ENCODE measurements around the gene TXK. TPM values are rescaled to one million over a fixed set of nuclear protein-coding genes. Genes with fewer than 3 reads are reported as not detected.

Gene TXK
- total RNA-seq, 1 experiment from 2014 or later: 0.70 TPM

DNA sequence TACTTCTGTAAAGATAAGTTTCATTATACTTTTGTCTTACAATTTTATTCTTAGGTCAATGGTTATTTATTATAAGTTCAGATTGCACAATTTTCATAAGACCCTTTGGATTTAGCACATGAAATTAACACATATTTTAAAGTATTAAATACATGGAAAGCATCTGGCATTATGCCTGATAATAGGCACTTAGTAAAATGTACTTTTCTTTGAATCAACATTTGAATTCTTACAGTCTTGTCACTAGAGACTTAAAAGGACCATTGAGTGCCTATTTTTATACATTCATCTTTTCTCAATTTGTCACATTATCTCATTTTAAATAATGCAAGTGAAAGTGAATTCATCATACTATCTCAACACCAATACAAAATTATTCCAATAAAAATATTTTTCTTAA, 94.5 kb downstream of the TXK start (continued):
- TF ChIP-seq SMAD4 (CRISPR knock-in tag; IDR thresholded peaks at IDR 0.05) (no peak), ATF1 (CRISPR knock-in tag; IDR thresholded peaks at IDR 0.05) (no peak), ZNF138 (CRISPR knock-in tag; conservative IDR thresholded peaks at IDR 0.05) (no peak), NR1H2 (CRISPR knock-in tag; IDR thresholded peaks at IDR 0.05) (no peak), ZNF219 (CRISPR knock-in tag; IDR thresholded peaks at IDR 0.05; ENCODE audit: borderline replicate concordance) (no peak)
- TF ChIP-seq, protein P1, sequence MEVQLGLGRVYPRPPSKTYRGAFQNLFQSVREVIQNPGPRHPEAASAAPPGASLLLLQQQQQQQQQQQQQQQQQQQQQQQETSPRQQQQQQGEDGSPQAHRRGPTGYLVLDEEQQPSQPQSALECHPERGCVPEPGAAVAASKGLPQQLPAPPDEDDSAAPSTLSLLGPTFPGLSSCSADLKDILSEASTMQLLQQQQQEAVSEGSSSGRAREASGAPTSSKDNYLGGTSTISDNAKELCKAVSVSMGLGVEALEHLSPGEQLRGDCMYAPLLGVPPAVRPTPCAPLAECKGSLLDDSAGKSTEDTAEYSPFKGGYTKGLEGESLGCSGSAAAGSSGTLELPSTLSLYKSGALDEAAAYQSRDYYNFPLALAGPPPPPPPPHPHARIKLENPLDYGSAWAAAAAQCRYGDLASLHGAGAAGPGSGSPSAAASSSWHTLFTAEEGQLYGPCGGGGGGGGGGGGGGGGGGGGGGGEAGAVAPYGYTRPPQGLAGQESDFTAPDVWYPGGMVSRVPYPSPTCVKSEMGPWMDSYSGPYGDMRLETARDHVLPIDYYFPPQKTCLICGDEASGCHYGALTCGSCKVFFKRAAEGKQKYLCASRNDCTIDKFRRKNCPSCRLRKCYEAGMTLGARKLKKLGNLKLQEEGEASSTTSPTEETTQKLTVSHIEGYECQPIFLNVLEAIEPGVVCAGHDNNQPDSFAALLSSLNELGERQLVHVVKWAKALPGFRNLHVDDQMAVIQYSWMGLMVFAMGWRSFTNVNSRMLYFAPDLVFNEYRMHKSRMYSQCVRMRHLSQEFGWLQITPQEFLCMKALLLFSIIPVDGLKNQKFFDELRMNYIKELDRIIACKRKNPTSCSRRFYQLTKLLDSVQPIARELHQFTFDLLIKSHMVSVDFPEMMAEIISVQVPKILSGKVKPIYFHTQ (CRISPR knock-in tag; IDR thresholded peaks at IDR 0.05): no peak
- TF ChIP-seq, protein P2, sequence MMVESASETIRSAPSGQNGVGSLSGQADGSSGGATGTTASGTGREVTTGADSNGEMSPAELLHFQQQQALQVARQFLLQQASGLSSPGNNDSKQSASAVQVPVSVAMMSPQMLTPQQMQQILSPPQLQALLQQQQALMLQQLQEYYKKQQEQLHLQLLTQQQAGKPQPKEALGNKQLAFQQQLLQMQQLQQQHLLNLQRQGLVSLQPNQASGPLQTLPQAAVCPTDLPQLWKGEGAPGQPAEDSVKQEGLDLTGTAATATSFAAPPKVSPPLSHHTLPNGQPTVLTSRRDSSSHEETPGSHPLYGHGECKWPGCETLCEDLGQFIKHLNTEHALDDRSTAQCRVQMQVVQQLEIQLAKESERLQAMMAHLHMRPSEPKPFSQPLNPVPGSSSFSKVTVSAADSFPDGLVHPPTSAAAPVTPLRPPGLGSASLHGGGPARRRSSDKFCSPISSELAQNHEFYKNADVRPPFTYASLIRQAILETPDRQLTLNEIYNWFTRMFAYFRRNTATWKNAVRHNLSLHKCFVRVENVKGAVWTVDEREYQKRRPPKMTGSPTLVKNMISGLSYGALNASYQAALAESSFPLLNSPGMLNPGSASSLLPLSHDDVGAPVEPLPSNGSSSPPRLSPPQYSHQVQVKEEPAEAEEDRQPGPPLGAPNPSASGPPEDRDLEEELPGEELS (CRISPR knock-in tag; IDR thresholded peaks at IDR 0.05): no peak
- TF ChIP-seq, protein P3, sequence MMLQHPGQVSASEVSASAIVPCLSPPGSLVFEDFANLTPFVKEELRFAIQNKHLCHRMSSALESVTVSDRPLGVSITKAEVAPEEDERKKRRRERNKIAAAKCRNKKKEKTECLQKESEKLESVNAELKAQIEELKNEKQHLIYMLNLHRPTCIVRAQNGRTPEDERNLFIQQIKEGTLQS (CRISPR knock-in tag; conservative IDR thresholded peaks at IDR 0.05): no peak

DNA sequence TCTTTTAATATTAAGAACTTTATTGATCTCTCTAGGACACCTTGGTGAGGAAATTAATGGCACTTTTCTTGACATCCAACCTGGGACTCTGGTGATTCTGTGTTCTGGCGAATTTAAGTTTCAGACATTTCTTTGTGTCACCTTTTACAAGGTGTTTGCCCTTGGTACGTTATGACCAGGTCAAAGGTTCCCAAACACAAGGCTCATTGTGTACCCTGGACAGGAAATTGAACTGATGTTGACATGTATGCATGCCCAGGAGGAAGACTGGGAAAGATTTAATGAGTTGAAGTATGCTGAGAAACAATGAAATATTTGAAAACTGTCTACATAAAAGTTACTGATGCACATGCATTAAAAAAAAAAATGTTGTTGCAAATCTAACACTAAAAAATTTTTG, 95.4 kb downstream of the TXK start:
- Mint-ChIP-seq H3K36me3 (no peaks in the 10 kb centered on the region; the same call in 1 of the 2 replicates), H3K4me1 (peaks cover 6% of the 10 kb centered on the region), H3K4me3 (no peak overlapping the region), H3K27me3 (ENCODE audit: low read depth) (no peaks in the 10 kb centered on the region), H3K27ac (no peak overlapping the region), H3K9me3 (no peaks in the 10 kb centered on the region)
- ATAC-seq: no peak
- TF ChIP-seq TEAD4 (CRISPR knock-in tag; IDR thresholded peaks at IDR 0.05) (no peak), EMX1 (CRISPR knock-in tag; IDR thresholded peaks at IDR 0.05) (no peak), MXD4 (CRISPR knock-in tag; IDR thresholded peaks at IDR 0.05; ENCODE audit: borderline replicate concordance) (no peak), ZBTB21 (CRISPR knock-in tag; IDR thresholded peaks at IDR 0.05; ENCODE audit: borderline replicate concordance) (no peak), KAT7 (CRISPR knock-in tag; IDR thresholded peaks at IDR 0.05; ENCODE audit: borderline replicate concordance) (no peak), ZNF671 (CRISPR knock-in tag; IDR thresholded peaks at IDR 0.05) (no peak), CBFB (CRISPR knock-in tag; IDR thresholded peaks at IDR 0.05; ENCODE audit: low read depth) (no peak), NR2C2 (CRISPR knock-in tag; IDR thresholded peaks at IDR 0.05) (no peak), NR1H2 (CRISPR knock-in tag; IDR thresholded peaks at IDR 0.05) (no peak), NFATC4 (CRISPR knock-in tag; IDR thresholded peaks at IDR 0.05) (no peak)
- TF ChIP-seq, protein P4, sequence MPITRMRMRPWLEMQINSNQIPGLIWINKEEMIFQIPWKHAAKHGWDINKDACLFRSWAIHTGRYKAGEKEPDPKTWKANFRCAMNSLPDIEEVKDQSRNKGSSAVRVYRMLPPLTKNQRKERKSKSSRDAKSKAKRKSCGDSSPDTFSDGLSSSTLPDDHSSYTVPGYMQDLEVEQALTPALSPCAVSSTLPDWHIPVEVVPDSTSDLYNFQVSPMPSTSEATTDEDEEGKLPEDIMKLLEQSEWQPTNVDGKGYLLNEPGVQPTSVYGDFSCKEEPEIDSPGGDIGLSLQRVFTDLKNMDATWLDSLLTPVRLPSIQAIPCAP (CRISPR knock-in tag; IDR thresholded peaks at IDR 0.05): no peak
- TF ChIP-seq, protein P5, sequence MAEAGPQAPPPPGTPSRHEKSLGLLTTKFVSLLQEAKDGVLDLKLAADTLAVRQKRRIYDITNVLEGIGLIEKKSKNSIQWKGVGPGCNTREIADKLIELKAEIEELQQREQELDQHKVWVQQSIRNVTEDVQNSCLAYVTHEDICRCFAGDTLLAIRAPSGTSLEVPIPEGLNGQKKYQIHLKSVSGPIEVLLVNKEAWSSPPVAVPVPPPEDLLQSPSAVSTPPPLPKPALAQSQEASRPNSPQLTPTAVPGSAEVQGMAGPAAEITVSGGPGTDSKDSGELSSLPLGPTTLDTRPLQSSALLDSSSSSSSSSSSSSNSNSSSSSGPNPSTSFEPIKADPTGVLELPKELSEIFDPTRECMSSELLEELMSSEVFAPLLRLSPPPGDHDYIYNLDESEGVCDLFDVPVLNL (CRISPR knock-in tag; IDR thresholded peaks at IDR 0.05; ENCODE audit: borderline replicate concordance, low read depth): no peak
- TF ChIP-seq, protein P6, sequence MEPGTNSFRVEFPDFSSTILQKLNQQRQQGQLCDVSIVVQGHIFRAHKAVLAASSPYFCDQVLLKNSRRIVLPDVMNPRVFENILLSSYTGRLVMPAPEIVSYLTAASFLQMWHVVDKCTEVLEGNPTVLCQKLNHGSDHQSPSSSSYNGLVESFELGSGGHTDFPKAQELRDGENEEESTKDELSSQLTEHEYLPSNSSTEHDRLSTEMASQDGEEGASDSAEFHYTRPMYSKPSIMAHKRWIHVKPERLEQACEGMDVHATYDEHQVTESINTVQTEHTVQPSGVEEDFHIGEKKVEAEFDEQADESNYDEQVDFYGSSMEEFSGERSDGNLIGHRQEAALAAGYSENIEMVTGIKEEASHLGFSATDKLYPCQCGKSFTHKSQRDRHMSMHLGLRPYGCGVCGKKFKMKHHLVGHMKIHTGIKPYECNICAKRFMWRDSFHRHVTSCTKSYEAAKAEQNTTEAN (CRISPR knock-in tag; IDR thresholded peaks at IDR 0.05): no peak
- TF ChIP-seq, protein P7, sequence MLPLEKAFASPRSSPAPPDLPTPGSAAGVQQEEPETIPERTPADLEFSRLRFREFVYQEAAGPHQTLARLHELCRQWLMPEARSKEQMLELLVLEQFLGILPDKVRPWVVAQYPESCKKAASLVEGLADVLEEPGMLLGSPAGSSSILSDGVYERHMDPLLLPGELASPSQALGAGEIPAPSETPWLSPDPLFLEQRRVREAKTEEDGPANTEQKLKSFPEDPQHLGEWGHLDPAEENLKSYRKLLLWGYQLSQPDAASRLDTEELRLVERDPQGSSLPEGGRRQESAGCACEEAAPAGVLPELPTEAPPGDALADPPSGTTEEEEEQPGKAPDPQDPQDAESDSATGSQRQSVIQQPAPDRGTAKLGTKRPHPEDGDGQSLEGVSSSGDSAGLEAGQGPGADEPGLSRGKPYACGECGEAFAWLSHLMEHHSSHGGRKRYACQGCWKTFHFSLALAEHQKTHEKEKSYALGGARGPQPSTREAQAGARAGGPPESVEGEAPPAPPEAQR (CRISPR knock-in tag; IDR thresholded peaks at IDR 0.05): no peak
- ChIA-PET CTCF (no interaction called here), POLR2A (no interaction called here)
- no peak for DNase-seq (ENCODE audit: low spot score)
